Neutrophil (primary cell): ENCODE measurements around the gene ARRDC5.
"Not testable (repeated sequence)": the region's sequence is repeated elsewhere in the genome, so short reads cannot be mapped to it uniquely, and the experiment has no call there.

ENCODE experiments used
- H3K27ac ChIP-seq: fragments of 200-600 bp; sonication (generic); 2 replicates; pipeline ENCODE4 v1.5.1; 2016; ENCODE audit warnings: mild to moderate bottlenecking, moderate library complexity
- H3K27me3 ChIP-seq: fragments of 200-600 bp; sonication (generic); 2 replicates; pipeline ENCODE4 v1.6.0; 2016; ENCODE audit warnings: mild to moderate bottlenecking
- H3K36me3 ChIP-seq: fragments of 200-600 bp; sonication (generic); 2 replicates; pipeline ENCODE4 v1.5.1; 2017
- H3K4me1 ChIP-seq, 2 experiments: fragments of 200-600 bp in 1 of 2; sonication (generic) in 1 of 2; 1 replicate in 1 of 2; 2 replicates in 1 of 2; pipeline versions ENCODE4 v1.5.1 to v1.6.1; 2013 to 2016; ENCODE audit warnings: low read depth in 1 of 2, low read length in 1 of 2, mild to moderate bottlenecking in 1 of 2, moderate library complexity in 1 of 2; ENCODE audit not compliant: control insufficient read depth in 1 of 2, insufficient read depth in 1 of 2
- H3K4me3 ChIP-seq, 2 experiments: fragments of 200-600 bp in 1 of 2; sonication (generic) in 1 of 2; 1 replicate in 1 of 2; 2 replicates in 1 of 2; pipeline ENCODE4 v1.5.1; 2013 to 2016; ENCODE audit warnings: low read depth in 1 of 2, low read length in 1 of 2, mild to moderate bottlenecking in 1 of 2, moderate library complexity in 1 of 2
- H3K9me3 ChIP-seq: fragments of 200-600 bp; sonication (generic); 2 replicates; pipeline ENCODE4 v1.5.1; 2016
- TF ChIP-seq, protein P1 (sequence below): fragments of 200-600 bp; sonication (generic); IDR thresholded peaks from 2 replicates; pipeline ENCODE4 v1.5.1; 2016; ENCODE audit warnings: antibody characterized with exemption

Gene ARRDC5

DNA sequence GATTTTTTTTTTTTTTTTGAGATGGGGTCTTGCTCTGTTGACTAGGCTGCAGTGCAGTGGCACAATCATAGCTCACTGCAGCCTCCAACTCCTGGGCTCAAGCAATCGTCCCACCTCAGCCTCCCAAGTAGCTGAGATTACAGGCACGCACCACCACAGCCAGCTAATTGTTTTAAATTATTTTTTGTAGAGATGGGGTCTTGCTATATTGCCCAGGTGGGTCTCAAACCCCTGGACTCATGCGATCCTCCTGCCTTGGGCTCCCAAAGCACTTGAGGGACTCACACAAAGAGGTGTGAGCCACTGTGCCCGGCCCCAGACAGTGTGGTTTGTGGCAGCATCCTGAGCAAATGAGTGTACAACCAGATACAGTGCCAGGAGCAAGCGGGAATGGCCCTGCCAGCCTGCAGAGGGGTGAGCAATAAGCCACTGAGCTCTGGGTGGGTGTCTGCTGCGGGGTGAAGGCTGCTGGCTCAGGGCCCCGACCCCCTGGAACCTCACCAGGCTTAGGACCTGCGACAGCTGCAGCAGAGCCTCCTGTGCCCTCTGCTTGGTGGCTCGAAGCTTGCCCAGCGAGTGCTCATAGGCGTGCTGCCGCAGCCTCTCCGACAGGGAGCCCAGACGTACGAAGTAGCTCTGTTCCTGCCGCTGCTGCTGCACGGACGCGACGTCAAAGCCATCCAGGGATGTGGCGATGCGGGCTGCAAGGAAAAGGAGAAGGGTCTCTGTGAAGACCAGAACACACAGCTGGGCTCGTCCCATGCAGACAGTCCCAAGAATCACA is 55.3 kb downstream of the ARRDC5 start:
- H3K27ac ChIP-seq, result no peak overlapping the region
- H3K36me3 ChIP-seq, result peaks cover 100% of the 10 kb centered on the region
- H3K4me3 ChIP-seq, result no peak overlapping the region
- H3K9me3 ChIP-seq, result no peaks in the 10 kb centered on the region
- no peaks in the 10 kb centered on the region for H3K4me1 ChIP-seq
- TF ChIP-seq, protein P1, sequence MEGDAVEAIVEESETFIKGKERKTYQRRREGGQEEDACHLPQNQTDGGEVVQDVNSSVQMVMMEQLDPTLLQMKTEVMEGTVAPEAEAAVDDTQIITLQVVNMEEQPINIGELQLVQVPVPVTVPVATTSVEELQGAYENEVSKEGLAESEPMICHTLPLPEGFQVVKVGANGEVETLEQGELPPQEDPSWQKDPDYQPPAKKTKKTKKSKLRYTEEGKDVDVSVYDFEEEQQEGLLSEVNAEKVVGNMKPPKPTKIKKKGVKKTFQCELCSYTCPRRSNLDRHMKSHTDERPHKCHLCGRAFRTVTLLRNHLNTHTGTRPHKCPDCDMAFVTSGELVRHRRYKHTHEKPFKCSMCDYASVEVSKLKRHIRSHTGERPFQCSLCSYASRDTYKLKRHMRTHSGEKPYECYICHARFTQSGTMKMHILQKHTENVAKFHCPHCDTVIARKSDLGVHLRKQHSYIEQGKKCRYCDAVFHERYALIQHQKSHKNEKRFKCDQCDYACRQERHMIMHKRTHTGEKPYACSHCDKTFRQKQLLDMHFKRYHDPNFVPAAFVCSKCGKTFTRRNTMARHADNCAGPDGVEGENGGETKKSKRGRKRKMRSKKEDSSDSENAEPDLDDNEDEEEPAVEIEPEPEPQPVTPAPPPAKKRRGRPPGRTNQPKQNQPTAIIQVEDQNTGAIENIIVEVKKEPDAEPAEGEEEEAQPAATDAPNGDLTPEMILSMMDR, result no peak
- H3K27me3 ChIP-seq, result no peaks in the 10 kb centered on the region

DNA sequence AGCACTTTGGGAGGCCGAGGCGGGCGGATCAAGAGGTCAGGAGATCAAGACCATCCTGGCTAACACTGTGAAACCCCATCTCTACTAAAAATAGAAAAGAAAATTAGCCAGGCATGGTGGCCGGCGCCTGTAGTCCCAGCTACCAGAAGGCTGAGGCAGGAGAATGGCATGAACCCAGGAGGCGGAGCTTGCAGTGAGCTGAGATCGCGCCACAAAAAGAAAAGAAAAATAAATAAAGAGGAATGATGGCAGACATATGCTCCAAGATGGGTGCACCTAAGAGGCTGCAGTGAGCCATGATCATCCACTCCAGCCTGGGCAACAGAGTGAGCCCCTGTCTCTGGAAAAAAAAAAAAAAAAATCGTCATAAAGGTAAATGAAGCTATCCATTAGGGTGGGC is 56.7 kb downstream of the ARRDC5 start:
- H3K27me3 ChIP-seq, H3K4me1 ChIP-seq, H3K9me3 ChIP-seq, H3K27ac ChIP-seq, H3K4me3 ChIP-seq: not testable (repeated sequence)
- H3K36me3 ChIP-seq, result peaks cover 98% of the 10 kb centered on the region

DNA sequence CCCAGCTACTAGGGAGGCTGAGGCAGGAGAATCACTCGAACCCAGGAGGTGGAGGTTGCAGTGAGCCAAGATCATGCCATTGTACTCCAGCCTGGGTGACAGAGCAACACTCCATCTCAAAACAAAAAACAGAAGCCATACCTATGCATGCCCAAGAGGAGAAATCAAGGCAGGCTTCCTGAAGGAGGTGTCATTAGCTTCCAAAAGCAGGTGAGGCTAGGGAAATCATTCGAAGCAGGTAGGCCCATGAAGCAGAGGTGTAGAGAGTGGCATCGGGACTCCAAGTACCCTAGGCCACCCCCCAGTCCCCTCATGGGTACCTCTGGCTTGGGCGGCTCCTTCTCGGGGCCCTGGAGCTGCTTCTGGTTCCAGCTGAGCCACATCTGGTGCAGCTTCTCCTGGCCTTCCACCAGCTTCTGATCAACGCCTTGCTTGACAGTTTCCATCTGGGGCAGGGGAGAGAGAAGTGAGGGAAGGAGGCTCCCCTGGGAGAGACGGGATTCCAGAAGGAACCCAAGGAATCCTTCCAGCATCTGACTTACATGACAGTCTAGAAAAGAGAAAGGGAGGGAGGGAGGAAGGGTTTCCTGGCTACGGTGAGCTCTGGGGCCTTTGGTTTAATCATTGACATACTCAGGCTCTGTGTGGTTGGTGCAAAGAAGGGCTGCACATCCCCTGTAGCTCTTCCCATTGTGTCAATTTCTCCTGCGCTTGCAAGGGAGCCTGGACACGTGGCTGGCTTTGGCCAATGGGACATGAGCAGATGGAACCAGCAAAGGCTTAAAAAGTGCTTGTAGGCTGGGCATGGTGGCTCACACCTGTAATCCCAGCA is 58.1 kb downstream of the ARRDC5 start:
- H3K27ac ChIP-seq, result no peak overlapping the region
- H3K4me1 ChIP-seq, result no peaks in the 10 kb centered on the region
- peaks cover 96% of the 10 kb centered on the region for H3K36me3 ChIP-seq
- no peaks in the 10 kb centered on the region for H3K9me3 ChIP-seq
- TF ChIP-seq, protein P1, result no peak
- H3K27me3 ChIP-seq, result no peaks in the 10 kb centered on the region
- no peak overlapping the region for H3K4me3 ChIP-seq

DNA sequence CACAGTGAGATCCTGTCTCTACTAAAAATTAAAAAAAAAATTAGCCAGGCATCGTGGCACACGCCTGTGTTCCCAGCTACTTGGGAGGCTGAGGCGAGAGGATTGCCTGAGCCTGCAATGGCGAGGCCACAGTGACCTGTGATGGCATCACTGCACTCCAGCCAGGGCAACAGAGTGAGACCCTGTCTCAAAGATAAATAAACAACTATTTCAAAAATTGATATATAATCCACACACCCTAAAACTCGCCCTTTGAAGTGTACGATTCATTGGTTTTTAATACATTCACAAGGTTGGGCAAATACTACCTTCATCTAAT is 59.1 kb downstream of the ARRDC5 start:
- no peak overlapping the region for H3K27ac ChIP-seq
- H3K27me3 ChIP-seq, result no peaks in the 10 kb centered on the region
- peaks cover 96% of the 10 kb centered on the region for H3K36me3 ChIP-seq
- H3K4me3 ChIP-seq, result no peak overlapping the region
- H3K4me1 ChIP-seq, result no peaks in the 10 kb centered on the region
- H3K9me3 ChIP-seq, result no peaks in the 10 kb centered on the region
- TF ChIP-seq, protein P1, result no peak
